Tibial nerve (tissue), 3 donors: ENCODE measurements around the gene WNT4.

Experiments used
- CTCF ChIP-seq, 5 experiments: fragments of 200-600 bp in 3 of 5; fragments of 450-650 bp in 2 of 5; sonication (generic) in 3 of 5; IDR thresholded peaks; one replicate each; pipeline ENCODE4 v1.5.1; 2016 to 2019; ENCODE audit warnings: antibody characterized with exemption in 5 of 5, mild to moderate bottlenecking in 3 of 5, moderate library complexity in 2 of 5
- POLR2A ChIP-seq, 2 donors: fragments of 450-650 bp; IDR thresholded peaks; one replicate each; pipeline ENCODE4 v1.6.1; 2017; ENCODE audit warnings: antibody characterized with exemption in 2 of 2, mild to moderate bottlenecking in 2 of 2, moderate library complexity in 2 of 2

DNA sequence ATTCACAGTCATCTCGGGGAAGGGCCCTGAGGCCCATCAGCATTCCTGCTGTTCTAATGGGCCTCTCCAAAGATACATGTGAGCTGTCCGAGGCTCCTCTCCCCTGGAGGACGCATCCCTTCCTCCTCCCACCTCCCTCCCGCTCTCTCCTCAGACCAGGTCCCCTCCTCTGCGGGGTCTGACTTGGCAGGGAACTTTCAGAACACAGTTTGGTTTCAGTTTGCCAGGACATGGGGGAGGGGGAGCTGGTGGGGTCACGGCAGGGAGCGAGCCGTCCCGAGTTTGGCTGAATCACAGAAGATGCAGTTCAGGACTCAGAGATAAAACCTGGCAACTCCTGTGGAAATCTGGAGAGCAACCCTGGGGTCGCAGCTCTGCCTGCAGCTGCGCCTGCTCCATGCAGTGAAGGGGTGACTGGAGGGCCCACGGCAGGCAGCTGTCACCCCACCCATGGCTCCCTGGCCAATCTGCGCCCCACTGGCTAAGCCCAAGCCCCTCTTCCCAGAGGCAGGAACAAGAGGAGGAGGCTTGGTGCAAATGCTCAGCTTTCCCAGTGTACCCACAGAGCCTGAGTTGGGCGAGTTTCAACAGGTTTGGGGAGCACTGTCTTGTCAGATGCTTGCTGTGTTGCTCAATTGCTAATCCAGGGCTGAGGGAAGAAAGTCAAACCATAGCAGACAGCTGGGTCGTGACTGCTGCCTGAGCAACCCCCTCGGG, 5.7 kb downstream of the WNT4 start:
- TF ChIP-seq CTCF (IDR thresholded peaks at IDR 0.05) (no peak), POLR2A (IDR thresholded peaks at IDR 0.05) (no peak)
